NCI-H1417 (cell line): ENCODE data around the gene CD40.
"Not testable (repeated sequence)": the region's sequence is repeated elsewhere in the genome, so short reads cannot be mapped to it uniquely, and the experiment has no call there.

ENCODE experiments used
- DNase-seq, 3 experiments: peaks; one replicate each; lab custom pipeline; 2025; lab: John Stamatoyannopoulos, UW

Gene CD40

GRCh38 chr20:46093531-46093930 is 24.6 kb upstream of the CD40 start:
- no peak for DNase-seq

GRCh38 chr20:46099491-46100287 is 18.4 kb upstream of the CD40 start:
- DNase-seq, result no peak

- not testable (repeated sequence) for DNase-seq
Observed at GRCh38 chr20:46100444-46100843, 17.7 kb upstream of the CD40 start.

- no peak for DNase-seq
Observed at GRCh38 chr20:46100988-46101387, 17.1 kb upstream of the CD40 start.

DNA sequence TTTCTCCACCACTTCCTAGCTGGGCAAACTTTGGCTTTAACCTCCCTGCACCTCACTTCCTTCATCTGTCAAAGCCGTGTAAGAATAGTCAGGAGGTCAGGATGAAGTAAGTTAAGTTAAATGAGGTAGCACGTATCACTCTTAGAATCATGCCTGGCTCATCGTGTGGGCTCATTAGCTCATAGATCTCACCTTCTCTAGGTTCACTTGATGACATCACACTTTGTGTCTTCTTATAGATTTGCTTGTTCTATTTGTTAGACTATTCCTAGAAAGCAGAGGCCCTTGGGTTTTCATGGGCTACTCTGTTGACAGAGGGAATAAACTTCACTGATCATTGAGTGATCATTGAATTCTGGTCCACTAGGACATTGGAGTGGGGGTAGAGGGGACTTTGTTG is 16.2 kb upstream of the CD40 start:
- DNase-seq, result no peak

DNA sequence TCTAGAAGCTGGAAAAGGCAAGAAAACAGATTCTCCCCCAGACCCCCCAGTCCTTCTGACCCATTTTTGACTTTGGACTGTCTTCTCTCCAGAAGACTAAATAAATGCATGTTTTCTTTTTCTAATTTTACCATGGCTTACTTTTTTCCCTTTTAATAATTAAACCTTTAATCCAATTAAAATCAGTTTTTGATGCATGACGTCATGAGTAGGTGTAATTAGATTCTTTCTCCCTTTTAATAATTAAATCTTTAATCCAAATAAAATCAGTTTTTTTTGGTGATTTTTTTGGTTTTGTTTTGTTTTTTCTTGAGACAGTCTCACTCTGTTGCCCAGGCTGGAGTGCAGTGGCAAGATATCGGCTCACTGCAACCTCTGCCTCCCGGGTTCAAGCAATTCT is 15.2 kb upstream of the CD40 start:
- DNase-seq, result no peak

- DNase-seq, result no peak
Observed at GRCh38 chr20:46104262-46104661, 13.9 kb upstream of the CD40 start.

DNA sequence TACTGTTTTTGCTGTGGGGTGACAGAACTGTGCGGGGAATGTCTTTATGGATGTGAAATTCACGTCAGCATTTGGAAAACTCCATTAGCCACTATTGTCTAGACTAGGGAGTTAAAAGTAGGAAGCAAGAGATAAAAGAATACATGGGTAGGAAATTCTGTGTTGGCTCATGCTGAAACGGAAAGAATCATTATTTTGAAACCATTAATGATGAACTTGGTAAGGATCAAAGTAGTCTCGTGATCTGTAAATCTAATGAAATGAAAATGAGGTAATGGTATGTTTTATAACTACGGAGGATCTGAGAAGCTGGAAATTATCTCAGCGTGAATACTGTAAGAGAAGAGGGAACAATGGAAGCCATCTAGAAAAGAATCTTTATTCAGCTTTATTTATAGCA is 11.1 kb upstream of the CD40 start:
- peak in 1 of 3 experiments; percentile 24 for DNase-seq

GRCh38 chr20:46108435-46108841 is 9.7 kb upstream of the CD40 start:
- no peak for DNase-seq

DNA sequence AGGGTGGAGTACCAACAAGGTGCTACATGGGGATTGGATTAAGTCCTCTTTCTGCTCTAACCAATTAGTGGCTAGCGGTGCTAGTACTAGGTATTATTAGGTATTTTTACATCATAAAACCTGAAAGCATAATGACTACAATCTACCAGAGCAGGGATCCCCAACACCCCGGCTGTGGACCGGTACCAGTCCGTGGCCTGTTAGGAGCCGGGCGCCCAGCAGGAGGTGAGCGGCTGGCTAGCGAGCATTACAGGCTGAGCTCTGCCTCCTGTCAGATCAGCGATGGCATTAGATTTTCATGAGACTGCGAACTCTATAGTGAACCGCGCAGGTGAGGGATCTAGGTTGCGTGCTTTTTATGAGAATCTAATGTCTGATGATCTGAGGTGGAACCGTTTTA is 9.1 kb upstream of the CD40 start:
- DNase-seq, result no peak

GRCh38 chr20:46111028-46111835 is 6.9 kb upstream of the CD40 start:
- DNase-seq, result no peak

DNA sequence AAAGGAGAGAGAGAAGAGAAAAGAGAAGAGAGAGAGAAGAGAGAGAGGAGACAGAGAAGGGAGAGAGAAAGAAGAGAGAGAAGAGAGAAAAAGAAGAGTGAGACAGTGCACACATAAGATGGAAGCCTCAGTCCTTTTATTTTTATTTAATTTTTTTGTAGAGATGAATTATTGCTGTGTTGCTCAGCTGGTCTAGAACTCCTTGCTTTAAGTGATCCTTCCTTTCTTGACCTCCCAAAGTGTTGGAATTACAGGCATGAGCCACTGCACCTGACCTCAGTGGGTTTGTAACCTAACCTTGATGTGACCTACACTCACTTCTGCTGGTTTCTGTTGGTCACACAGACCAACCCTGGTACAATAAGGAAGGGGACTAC is 6.3 kb upstream of the CD40 start:
- no peak for DNase-seq

- DNase-seq, result no peak
Observed at GRCh38 chr20:46112430-46113112, 5.5 kb upstream of the CD40 start.

DNA sequence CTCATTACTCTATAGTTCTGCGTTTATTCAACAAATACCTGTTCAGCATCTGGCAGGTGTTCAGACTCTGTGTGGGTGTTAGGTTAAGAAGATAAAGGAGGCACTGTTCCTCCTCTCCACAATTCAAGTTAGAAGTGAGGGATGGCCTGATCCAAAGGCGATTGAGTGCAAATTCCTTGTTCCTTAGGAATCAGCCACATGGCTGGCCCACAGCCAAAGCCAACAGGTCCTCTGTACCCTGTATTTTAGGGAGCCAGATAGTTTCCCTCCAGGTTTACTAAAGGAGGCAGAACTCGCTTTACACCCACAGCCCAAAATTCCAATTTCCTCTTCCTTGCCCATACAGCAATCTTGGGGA is 5.0 kb upstream of the CD40 start:
- DNase-seq, result no peak

GRCh38 chr20:46114449-46114848 is 3.7 kb upstream of the CD40 start:
- DNase-seq, result no peak

GRCh38 chr20:46118481-46119020 is 437 bp downstream of the CD40 start:
- no peak for DNase-seq

DNA sequence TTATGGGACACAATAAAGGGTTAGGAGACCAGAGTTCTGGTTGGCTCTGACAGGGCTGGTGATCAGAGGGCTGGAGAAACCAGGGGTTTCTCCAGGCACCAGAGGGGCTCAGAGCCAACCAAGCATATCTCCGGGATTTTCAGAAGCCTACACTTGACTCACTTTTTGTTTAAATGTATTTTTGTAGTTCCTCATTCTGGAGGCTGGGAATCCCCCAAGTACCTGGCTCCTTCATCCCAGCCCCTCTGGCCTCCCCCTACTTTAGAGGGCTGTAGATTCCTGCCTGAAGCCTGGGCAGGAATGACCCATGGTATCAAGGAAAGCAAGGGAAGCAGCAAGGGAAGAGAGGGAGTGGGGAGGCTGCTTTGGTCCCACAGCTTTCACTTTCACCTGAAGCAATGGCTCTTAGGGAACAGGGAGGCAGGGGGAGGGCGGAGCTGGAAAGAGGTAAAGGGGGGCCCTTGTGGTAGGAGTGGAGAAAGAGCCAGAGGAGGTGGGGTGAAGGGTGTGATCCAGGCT is 973 bp downstream of the CD40 start:
- no peak for DNase-seq

GRCh38 chr20:46119547-46119946 is 1.4 kb downstream of the CD40 start:
- no peak for DNase-seq

GRCh38 chr20:46120136-46120535 is 2.0 kb downstream of the CD40 start:
- DNase-seq, result no peak

DNA sequence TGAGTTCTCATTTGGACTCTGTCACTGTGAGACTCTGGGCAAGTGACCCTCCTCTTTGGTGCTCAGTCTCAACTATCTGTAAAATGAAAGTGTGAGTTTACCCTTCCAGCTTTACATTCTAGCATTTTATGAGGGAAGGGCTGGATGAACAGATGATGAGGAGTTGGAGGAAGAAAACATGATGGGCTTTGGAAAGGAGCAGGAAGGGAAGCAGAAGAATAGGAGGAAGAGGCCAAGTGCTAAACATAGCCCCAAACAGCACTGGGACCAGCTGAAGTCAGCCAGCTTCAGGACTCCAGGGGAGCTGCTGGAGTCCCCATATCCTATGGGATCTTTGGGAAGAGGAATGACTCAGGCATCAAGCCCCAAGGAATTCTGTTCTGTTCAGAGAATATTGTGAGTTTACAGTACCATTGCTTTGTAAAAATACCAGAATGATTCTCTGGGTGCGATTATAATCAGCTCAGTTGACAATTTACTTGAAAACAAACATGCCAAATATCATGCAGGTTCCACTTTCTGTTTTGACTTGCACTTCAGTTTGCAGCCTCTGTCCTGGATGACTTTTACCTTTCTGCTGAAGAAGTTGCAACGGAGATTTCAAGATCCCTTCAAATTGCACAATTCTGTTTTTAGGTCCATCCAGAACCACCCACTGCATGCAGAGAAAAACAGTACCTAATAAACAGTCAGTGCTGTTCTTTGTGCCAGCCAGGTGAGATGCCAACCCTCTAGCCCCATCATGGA is 3.2 kb downstream of the CD40 start:
- no peak for DNase-seq

- DNase-seq, result no peak
Observed at GRCh38 chr20:46122071-46122470, 4.0 kb downstream of the CD40 start.
